NCI-H2029 treated with DMSO at 0.1 percent for 48 hours (cell line): Measurements from ENCODE around the gene PCA3.
A peak's percentile ranks its signal among the peaks of the same experiment; 100 is the strongest.

Source experiments
- DNase-seq: peaks from one replicate; lab custom pipeline; 2025; lab: John Stamatoyannopoulos, UW

Gene PCA3

DNA sequence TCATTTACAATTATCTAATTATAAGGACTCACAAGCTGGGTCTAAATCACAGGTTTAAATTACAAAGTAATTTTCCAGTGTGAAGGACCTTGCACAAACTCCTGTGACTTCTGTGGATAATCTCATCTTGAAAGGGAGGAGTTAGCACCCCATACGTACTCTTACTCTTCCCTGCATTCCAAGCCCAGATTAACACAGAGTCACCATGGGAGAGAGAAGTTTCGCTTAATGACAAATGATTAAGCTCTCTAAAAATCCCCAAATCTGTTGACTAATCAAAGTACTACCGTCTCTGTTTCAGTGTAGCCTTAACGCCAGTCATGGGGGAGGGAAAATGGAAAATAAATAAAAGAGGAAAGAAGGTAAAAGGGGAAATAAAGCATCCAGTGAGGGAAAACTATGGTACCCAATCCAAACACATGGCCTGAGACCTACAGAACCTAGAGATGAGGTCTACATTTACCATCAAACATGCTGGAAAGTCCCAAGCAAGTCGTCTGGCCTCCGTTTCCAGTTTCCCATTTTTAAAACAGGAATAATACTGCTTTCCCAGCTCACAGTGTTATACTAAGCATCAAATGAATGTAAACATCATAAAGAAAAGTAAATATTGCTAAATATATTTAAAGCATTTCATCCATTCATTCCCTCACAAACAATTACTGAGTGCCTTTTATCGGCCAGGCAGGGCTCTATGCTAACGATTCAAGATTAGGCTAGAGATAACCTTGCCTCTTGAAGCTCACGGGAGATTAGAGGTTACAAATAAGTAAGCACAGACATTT is 63.2 kb downstream of the PCA3 start:
- no peak for DNase-seq

DNA sequence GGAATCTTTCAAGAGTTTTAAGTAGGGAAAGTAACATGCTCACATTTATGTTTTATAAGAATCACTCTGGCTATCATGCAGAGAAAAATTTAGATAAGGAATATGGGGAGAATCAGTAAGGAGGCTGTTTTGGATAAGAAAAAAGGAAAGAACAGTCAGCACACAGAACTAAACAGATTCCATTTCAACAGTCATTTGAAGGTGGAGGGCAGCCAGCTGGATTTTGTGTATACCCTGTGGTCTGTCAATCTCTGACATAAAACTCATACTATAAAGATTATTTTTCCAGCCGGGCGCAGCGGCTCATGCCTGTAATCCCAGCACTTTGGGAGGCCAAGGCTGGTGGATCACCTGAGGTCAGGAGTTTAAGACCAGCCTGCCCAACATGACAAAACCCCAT is 64.2 kb downstream of the PCA3 start:
- no peak for DNase-seq

DNA sequence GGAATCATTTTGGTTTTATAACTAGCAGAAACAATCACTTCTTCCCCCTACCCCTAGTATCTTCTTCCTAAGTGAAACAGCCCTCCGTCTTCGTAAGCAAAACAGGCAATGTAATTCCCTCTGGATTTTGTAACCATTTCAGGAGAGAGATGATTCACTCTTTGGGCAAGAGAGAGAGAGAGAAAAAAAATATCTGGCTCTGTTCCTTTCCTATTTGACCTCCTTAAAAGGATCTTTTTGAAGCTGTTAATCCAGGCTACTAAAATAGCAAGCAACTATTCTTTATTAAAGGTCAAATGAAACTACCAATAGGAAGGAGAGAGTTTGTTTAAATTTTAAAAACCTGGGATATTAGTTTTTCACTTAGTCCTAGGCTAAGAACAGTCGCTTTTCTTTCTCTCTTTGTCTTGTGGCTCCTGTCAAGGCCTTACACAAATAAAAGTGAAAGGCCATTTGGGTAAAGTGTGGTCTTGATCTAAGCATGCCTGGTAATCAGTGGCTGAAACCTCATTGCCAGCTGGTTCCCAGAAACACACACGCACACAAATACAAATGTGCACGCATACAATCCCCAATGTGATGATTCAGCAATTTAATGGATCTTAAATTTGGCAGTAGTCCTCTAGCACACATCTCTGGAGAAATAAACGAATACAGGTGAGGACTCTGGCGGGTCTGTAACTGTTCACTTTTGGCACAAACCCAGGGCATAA is 71.5 kb downstream of the PCA3 start:
- peak; percentile 54 for DNase-seq
